ENCODE results near the gene FAM131C.

GRCh38 chr1:16032388-16033102 is 40.9 kb downstream of the FAM131C start:
- TF ChIP-seq CTCF (optimal IDR thresholded peaks at IDR 0.05 in 1 of 3, IDR thresholded peaks at IDR 0.05 in 1 of 3, conservative IDR thresholded peaks at IDR 0.05 in 1 of 3; ENCODE audit: extremely low read depth in 1 of 3, insufficient read depth in 2 of 3, low read length in 3 of 3) (peak; percentile 79 to 93 (median 85)), EZH2 (IDR thresholded peaks at IDR 0.05; ENCODE audit: low read length) (no peak)
